HG03045 (cell line): ENCODE measurements around the gene HGFAC.

Experiments used
- ATAC-seq: cut with Tn5 transposase; IDR thresholded peaks from one replicate; pipeline ENCODE4 v1.9.1; 2021; ENCODE audit warnings: mild to moderate bottlenecking, moderate library complexity; ENCODE audit not compliant: unreplicated experiment

The HGFAC gene

GRCh38 chr4:3484057-3484973 lies 42.5 kb downstream of the HGFAC start:
- ATAC-seq = no peak

- no peak for ATAC-seq
Observed at GRCh38 chr4:3485011-3485791, 43.4 kb downstream of the HGFAC start.

- no peak for ATAC-seq
Observed at GRCh38 chr4:3485886-3486540, 44.2 kb downstream of the HGFAC start.

GRCh38 chr4:3486541-3487540 lies 45.1 kb downstream of the HGFAC start:
- no peak for ATAC-seq

GRCh38 chr4:3487861-3488260 lies 46.1 kb downstream of the HGFAC start:
- ATAC-seq = no peak

- ATAC-seq = no peak
Observed at GRCh38 chr4:3488820-3489219, 47.1 kb downstream of the HGFAC start.

- no peak for ATAC-seq
Observed at GRCh38 chr4:3489451-3489962, 47.7 kb downstream of the HGFAC start.

- no peak for ATAC-seq
Observed at GRCh38 chr4:3491681-3492405, 50.1 kb downstream of the HGFAC start.

- ATAC-seq = no peak
Observed at GRCh38 chr4:3492741-3493719, 51.3 kb downstream of the HGFAC start.

- no peak for ATAC-seq
Observed at GRCh38 chr4:3493720-3494461, 52.1 kb downstream of the HGFAC start.

GRCh38 chr4:3494462-3494871 lies 52.7 kb downstream of the HGFAC start:
- no peak for ATAC-seq

- no peak for ATAC-seq
Observed at GRCh38 chr4:3495204-3495975, 53.6 kb downstream of the HGFAC start.

- ATAC-seq = no peak
Observed at GRCh38 chr4:3496021-3496420, 54.3 kb downstream of the HGFAC start.

- ATAC-seq = no peak
Observed at GRCh38 chr4:3497095-3497494, 55.3 kb downstream of the HGFAC start.

- no peak for ATAC-seq
Observed at GRCh38 chr4:3497523-3498389, 56.0 kb downstream of the HGFAC start.

- ATAC-seq = no peak
Observed at GRCh38 chr4:3498407-3498806, 56.6 kb downstream of the HGFAC start.
